Measurements from ENCODE around the gene PERCC1. TPM values are rescaled to one million over a fixed set of nuclear protein-coding genes. Genes with fewer than 3 reads are reported as not detected.

The PERCC1 gene
- total and polyA plus RNA-seq, 9 of the 15 experiments (the other 6 are each of a cell fraction or from before 2014, with no cell fraction given) = not detected

DNA sequence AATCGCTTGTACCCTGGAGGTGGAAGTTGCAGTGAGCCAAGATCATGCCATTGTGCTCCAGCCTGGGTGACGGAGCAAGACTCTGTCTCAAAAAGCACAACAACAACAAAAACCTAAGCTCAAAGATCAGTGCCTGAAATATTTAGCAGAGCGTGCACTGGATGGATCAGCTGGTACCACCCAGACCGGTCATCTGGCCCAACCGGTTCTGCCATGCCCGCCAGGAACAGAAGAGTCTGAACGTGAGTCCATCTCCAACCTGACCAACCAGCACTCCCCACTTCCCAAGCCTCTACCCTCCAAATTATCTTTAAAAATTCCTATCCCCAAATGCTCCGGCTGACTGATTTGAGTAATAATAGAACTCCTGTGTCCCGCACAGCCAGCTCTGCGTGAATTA lies 8.8 kb upstream of the PERCC1 start:
- FAIRE-seq (no peak), ATAC-seq (no peak), DNase-seq (ENCODE audit: extremely low read depth in 1 of 4, low spot score in 3 of 4) (no peak)
- no peaks in the 10 kb centered on the region for H3K27me3 ChIP-seq (ENCODE audit: control insufficient read depth in 2 of 2, insufficient read depth in 2 of 2, low read length in 2 of 2)
- no peak overlapping the region for H3K9ac ChIP-seq (ENCODE audit: insufficient read depth in 1 of 2, low read depth in 2 of 2, low read length in 2 of 2)
- POLR2A ChIA-PET = interaction anchor here (1.1 to 1.4 kb wide), 2 partner anchors 20 to 56 kb away, joined by 3 read pairs; no protein-coding TSS in a partner anchor
- no peak overlapping the region for H3K27ac ChIP-seq (ENCODE audit: extremely low read depth, low read depth, low read length)
- peaks cover 15% of the 10 kb centered on the region; the same call in 1 of the 3 replicates for H3K36me3 ChIP-seq (ENCODE audit: control insufficient read depth, insufficient read depth, low read length)
- in situ Hi-C loops (cut with MboI) = no loop called here
- H3K4me1 ChIP-seq (replicated peaks in 1 of 2; ENCODE audit: control insufficient read depth in 2 of 2, insufficient read depth in 2 of 2, low read length in 2 of 2) = peaks cover 3 to 44% of the 10 kb centered on the region in 2 experiments; a peak in 2 of 5 replicates
- H2AFZ ChIP-seq (ENCODE audit: low read depth, low read length) = no peak overlapping the region
- no peaks in the 10 kb centered on the region for H4K20me1 ChIP-seq (replicated peaks; ENCODE audit: control insufficient read depth, insufficient read depth, low read length)
- no TSS peak for BruUV-seq (replicated peaks)
- H3K4me3 ChIP-seq = no peak overlapping the region
- no peak overlapping the region for H3K4me2 ChIP-seq (ENCODE audit: insufficient read depth, low read length)
- CTCF ChIA-PET (ENCODE audit: low intra/inter-chr PET ratio) = no interaction called here
- intact Hi-C loops (cut with micrococcal nuclease) = no loop called here
- no peaks in the 10 kb centered on the region for H3K9me1 ChIP-seq (ENCODE audit: control insufficient read depth, insufficient read depth, low read length)
- no peak for TF ChIP-seq RAD21 (CRISPR knock-in tag; conservative IDR thresholded peaks at IDR 0.05 in 1 of 2, IDR thresholded peaks at IDR 0.05 in 1 of 2)
- no peak for TF ChIP-seq HNRNPK (IDR thresholded peaks at IDR 0.05; ENCODE audit: low read depth, low read length, poor library complexity, severe bottlenecking)
- no peak for TF ChIP-seq FOSL1 (tag; conservative IDR thresholded peaks at IDR 0.05)
- no peak for TF ChIP-seq HNRNPLL (IDR thresholded peaks at IDR 0.05; ENCODE audit: low read depth, low read length, poor library complexity, severe bottlenecking)
- no peak for TF ChIP-seq SIN3A (IDR thresholded peaks at IDR 0.05; ENCODE audit: borderline replicate concordance in 2 of 2, control insufficient read depth in 1 of 2, low read depth in 2 of 2, low read length in 2 of 2)
- TF ChIP-seq ZNF696 (CRISPR knock-in tag; conservative IDR thresholded peaks at IDR 0.05) = no peak
- TF ChIP-seq KLF6 (CRISPR knock-in tag; IDR thresholded peaks at IDR 0.05; ENCODE audit: borderline replicate concordance) = no peak
- TF ChIP-seq, protein P1, sequence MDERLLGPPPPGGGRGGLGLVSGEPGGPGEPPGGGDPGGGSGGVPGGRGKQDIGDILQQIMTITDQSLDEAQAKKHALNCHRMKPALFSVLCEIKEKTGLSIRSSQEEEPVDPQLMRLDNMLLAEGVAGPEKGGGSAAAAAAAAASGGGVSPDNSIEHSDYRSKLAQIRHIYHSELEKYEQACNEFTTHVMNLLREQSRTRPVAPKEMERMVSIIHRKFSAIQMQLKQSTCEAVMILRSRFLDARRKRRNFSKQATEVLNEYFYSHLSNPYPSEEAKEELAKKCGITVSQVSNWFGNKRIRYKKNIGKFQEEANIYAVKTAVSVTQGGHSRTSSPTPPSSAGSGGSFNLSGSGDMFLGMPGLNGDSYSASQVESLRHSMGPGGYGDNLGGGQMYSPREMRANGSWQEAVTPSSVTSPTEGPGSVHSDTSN (CRISPR knock-in tag; IDR thresholded peaks at IDR 0.05; ENCODE audit: low read depth) = no peak
- TF ChIP-seq, protein P1 (tag; conservative IDR thresholded peaks at IDR 0.05; ENCODE audit: low read depth) = no peak
- TF ChIP-seq KLF1 (tag; IDR thresholded peaks at IDR 0.05) = no peak
- TF ChIP-seq, protein P2, sequence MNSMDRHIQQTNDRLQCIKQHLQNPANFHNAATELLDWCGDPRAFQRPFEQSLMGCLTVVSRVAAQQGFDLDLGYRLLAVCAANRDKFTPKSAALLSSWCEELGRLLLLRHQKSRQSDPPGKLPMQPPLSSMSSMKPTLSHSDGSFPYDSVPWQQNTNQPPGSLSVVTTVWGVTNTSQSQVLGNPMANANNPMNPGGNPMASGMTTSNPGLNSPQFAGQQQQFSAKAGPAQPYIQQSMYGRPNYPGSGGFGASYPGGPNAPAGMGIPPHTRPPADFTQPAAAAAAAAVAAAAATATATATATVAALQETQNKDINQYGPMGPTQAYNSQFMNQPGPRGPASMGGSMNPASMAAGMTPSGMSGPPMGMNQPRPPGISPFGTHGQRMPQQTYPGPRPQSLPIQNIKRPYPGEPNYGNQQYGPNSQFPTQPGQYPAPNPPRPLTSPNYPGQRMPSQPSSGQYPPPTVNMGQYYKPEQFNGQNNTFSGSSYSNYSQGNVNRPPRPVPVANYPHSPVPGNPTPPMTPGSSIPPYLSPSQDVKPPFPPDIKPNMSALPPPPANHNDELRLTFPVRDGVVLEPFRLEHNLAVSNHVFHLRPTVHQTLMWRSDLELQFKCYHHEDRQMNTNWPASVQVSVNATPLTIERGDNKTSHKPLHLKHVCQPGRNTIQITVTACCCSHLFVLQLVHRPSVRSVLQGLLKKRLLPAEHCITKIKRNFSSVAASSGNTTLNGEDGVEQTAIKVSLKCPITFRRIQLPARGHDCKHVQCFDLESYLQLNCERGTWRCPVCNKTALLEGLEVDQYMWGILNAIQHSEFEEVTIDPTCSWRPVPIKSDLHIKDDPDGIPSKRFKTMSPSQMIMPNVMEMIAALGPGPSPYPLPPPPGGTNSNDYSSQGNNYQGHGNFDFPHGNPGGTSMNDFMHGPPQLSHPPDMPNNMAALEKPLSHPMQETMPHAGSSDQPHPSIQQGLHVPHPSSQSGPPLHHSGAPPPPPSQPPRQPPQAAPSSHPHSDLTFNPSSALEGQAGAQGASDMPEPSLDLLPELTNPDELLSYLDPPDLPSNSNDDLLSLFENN (IDR thresholded peaks at IDR 0.05; ENCODE audit: low read depth in 2 of 2, low read length in 2 of 2) = no peak
- TF ChIP-seq SOX6 (IDR thresholded peaks at IDR 0.05) = no peak
- TF ChIP-seq EWSR1 (IDR thresholded peaks at IDR 0.05; ENCODE audit: borderline replicate concordance, low read depth, partially characterized antibody) = no peak
- no peak for TF ChIP-seq TCF3 (CRISPR knock-in tag; IDR thresholded peaks at IDR 0.05)
- no peak for TF ChIP-seq BMI1 (IDR thresholded peaks at IDR 0.05; ENCODE audit: low read length)
- no peak for TF ChIP-seq ILF3 (IDR thresholded peaks at IDR 0.05; ENCODE audit: borderline replicate concordance)
- H3K79me2 ChIP-seq (ENCODE audit: control insufficient read depth, insufficient read depth, low read length) = peaks cover 31% of the 10 kb centered on the region
- peaks cover 1% of the 10 kb centered on the region for H3K9me3 ChIP-seq (replicated peaks; ENCODE audit: control insufficient read depth, insufficient read depth, low read depth, low read length)
- WGBS (ENCODE audit: insufficient coverage, low coverage, missing lambda C conversion rate) = 85% methylated on average over 9 of the region's 10 CpGs

Measured in K562 (cell line).